Spinal cord (tissue), 10 donors: Measurements from ENCODE around the gene CTAG2. TPM values are rescaled to one million over a fixed set of nuclear protein-coding genes. Genes with fewer than 3 reads are reported as not detected.
"Not testable (repeated sequence)": the region's sequence is repeated elsewhere in the genome, so short reads cannot be mapped to it uniquely, and the experiment has no call there.

Experiments
- DNase-seq, 6 donors: peaks; one replicate each; pipeline versions ENCODE4 v3.0.0 to v3.0.0-alpha.2; 2013 to 2015; ENCODE audit warnings: low spot score in 6 of 6, low read depth in 4 of 6
- H3K27ac ChIP-seq: one replicate; pipeline ENCODE4 v1.5.1; 2013; ENCODE audit warnings: low read depth, low read length, control low read depth
- H3K27me3 ChIP-seq: one replicate; pipeline ENCODE4 v1.6.1; 2013; ENCODE audit warnings: low read length; ENCODE audit not compliant: control insufficient read depth, insufficient read depth
- H3K36me3 ChIP-seq: one replicate; pipeline ENCODE4 v1.6.1; 2013; ENCODE audit warnings: low read length; ENCODE audit not compliant: control insufficient read depth, insufficient read depth
- H3K4me1 ChIP-seq: one replicate; pipeline ENCODE4 v1.6.1; 2013; ENCODE audit warnings: low read length; ENCODE audit not compliant: control insufficient read depth, insufficient read depth
- H3K4me3 ChIP-seq: one replicate; pipeline ENCODE4 v1.5.1; 2013; ENCODE audit warnings: low read depth, low read length, control low read depth
- H3K9me3 ChIP-seq: one replicate; pipeline ENCODE4 v1.6.1; 2013; ENCODE audit warnings: low read length; ENCODE audit not compliant: control insufficient read depth, insufficient read depth
- WGBS: methylation state at CpG from one replicate; pipeline ENCODE4 v1.1.5; 2013; ENCODE audit warnings: missing lambda C conversion rate; ENCODE audit not compliant: insufficient coverage; 5-methylcytosine and 5-hydroxymethylcytosine counted together
- long read RNA-seq, 4 donors: transcript quantifications; one replicate each; lab custom pipeline, GENCODE V29; 2026
- polyA plus RNA-seq, 2 donors: library from polyadenylated mRNA; unstranded; fragments of 120-200 nt; gene quantifications; one replicate each; pipeline ENCODE4 v1.2.1, GENCODE V29; 2013; ENCODE audit not compliant: insufficient read length in 2 of 2
- total RNA-seq, 2 donors: library from RNA; depleted of rRNA in 1 of 2; stranded (reverse); fragments of 120-200 nt in 1 of 2; fragments of >200 nt in 1 of 2; gene quantifications; one replicate each; pipeline versions ENCODE4 v1.2.3 to v1.2.4, GENCODE V29; 2013 to 2014
- donor health status: healthy.

The CTAG2 gene
- total RNA-seq (not detected), polyA plus RNA-seq (not detected)
- long read RNA-seq, donor 1, result 0 reads
- long read RNA-seq, donor 2, result 0 reads
- long read RNA-seq, donor 3, result 0 reads
- long read RNA-seq, donor 4, result 0 reads

- not testable (repeated sequence) for H3K36me3 ChIP-seq, H3K4me1 ChIP-seq, H3K4me3 ChIP-seq, H3K9me3 ChIP-seq, DNase-seq, H3K27ac ChIP-seq, H3K27me3 ChIP-seq
- WGBS, result no CpG with 5 or more reads among the region's 27 CpGs
Observed at GRCh38 chrX:154653413-154653812, at the start of gene CTAG2. TSS of gene CTAG2 (minus strand) at chrX:154653579. CDS start at chrX:154653515, 64 bp downstream.

- DNase-seq, result no peak
- Histone ChIP-seq H3K27me3 (no peaks in the 10 kb centered on the region), H3K4me1 (no peaks in the 10 kb centered on the region), H3K36me3 (no peaks in the 10 kb centered on the region), H3K9me3 (no peaks in the 10 kb centered on the region), H3K4me3 (no peak overlapping the region), H3K27ac (no peak overlapping the region)
- WGBS, result 58% methylated on average over 4 of the region's 6 CpGs
Observed at GRCh38 chrX:154698630-154699248, 45.4 kb upstream of the CTAG2 start.

- no peak overlapping the region for H3K4me3 ChIP-seq
- 83% methylated on average over 1 of the region's 1 CpG for WGBS
- H3K27ac ChIP-seq, result no peak overlapping the region
- H3K9me3 ChIP-seq, result no peaks in the 10 kb centered on the region
- DNase-seq, result no peak
- H3K27me3 ChIP-seq, result no peaks in the 10 kb centered on the region
- H3K36me3 ChIP-seq, result no peaks in the 10 kb centered on the region
- no peaks in the 10 kb centered on the region for H3K4me1 ChIP-seq
Observed at GRCh38 chrX:154696676-154697045, 43.3 kb upstream of the CTAG2 start.

GRCh38 chrX:154695911-154696675 lies 42.7 kb upstream of the CTAG2 start:
- 93% methylated on average over 1 of the region's 8 CpGs for WGBS
- no peaks in the 10 kb centered on the region for H3K9me3 ChIP-seq
- H3K36me3 ChIP-seq, result no peaks in the 10 kb centered on the region
- H3K27me3 ChIP-seq, result no peaks in the 10 kb centered on the region
- no peak for DNase-seq
- H3K4me1 ChIP-seq, result no peaks in the 10 kb centered on the region
- no peak overlapping the region for H3K27ac ChIP-seq
- no peak overlapping the region for H3K4me3 ChIP-seq

GRCh38 chrX:154693394-154693793 lies 40.0 kb upstream of the CTAG2 start:
- no CpG with 5 or more reads among the region's 3 CpGs for WGBS
- DNase-seq, result no peak
- Histone ChIP-seq H3K9me3 (peaks cover 2% of the 10 kb centered on the region), H3K4me3 (no peak overlapping the region), H3K36me3 (no peaks in the 10 kb centered on the region), H3K27ac (no peak overlapping the region), H3K27me3 (no peaks in the 10 kb centered on the region), H3K4me1 (no peaks in the 10 kb centered on the region)

- WGBS, result 100% methylated on average over 1 of the region's 2 CpGs
- H3K27me3 ChIP-seq, H3K36me3 ChIP-seq, DNase-seq, H3K9me3 ChIP-seq, H3K4me1 ChIP-seq, H3K4me3 ChIP-seq, H3K27ac ChIP-seq: not testable (repeated sequence)
Observed at GRCh38 chrX:154690438-154690837, 37.1 kb upstream of the CTAG2 start.

GRCh38 chrX:154672084-154672483 lies 18.7 kb upstream of the CTAG2 start:
- DNase-seq, H3K4me1 ChIP-seq, H3K4me3 ChIP-seq, H3K9me3 ChIP-seq, H3K27me3 ChIP-seq, H3K36me3 ChIP-seq, H3K27ac ChIP-seq: not testable (repeated sequence)

GRCh38 chrX:154670848-154671247 lies 17.5 kb upstream of the CTAG2 start:
- DNase-seq, H3K36me3 ChIP-seq, H3K27me3 ChIP-seq, H3K4me3 ChIP-seq, H3K9me3 ChIP-seq, H3K27ac ChIP-seq, H3K4me1 ChIP-seq: not testable (repeated sequence)
- 59% methylated on average over 8 of the region's 8 CpGs for WGBS

- no peak for DNase-seq
- no peak overlapping the region for H3K27ac ChIP-seq
- no peaks in the 10 kb centered on the region for H3K9me3 ChIP-seq
- H3K27me3 ChIP-seq, result no peaks in the 10 kb centered on the region
- H3K36me3 ChIP-seq, result no peaks in the 10 kb centered on the region
- no peaks in the 10 kb centered on the region for H3K4me1 ChIP-seq
- no peak overlapping the region for H3K4me3 ChIP-seq
- 79% methylated on average over 6 of the region's 7 CpGs for WGBS
Observed at GRCh38 chrX:154661899-154662298, 8.5 kb upstream of the CTAG2 start.

- no peak for DNase-seq
- Histone ChIP-seq H3K4me3 (no peak overlapping the region), H3K27me3 (no peaks in the 10 kb centered on the region), H3K9me3 (no peaks in the 10 kb centered on the region), H3K36me3 (no peaks in the 10 kb centered on the region), H3K27ac (no peak overlapping the region), H3K4me1 (no peaks in the 10 kb centered on the region)
- WGBS, result 70% methylated on average over 2 of the region's 4 CpGs
Observed at GRCh38 chrX:154661170-154661569, 7.8 kb upstream of the CTAG2 start.
